Stomach smooth muscle (tissue), 2 donors: Measurements from ENCODE around the gene AZU1.

Experiments
- H3K27ac ChIP-seq: one replicate; pipeline ENCODE4 v1.7.0; 2013; ENCODE audit warnings: mild to moderate bottlenecking, low read length, inconsistent platforms
- H3K27me3 ChIP-seq, 2 donors: one replicate each; pipeline ENCODE4 v1.7.0; 2013; ENCODE audit warnings: low read length in 2 of 2; ENCODE audit not compliant: insufficient read depth in 2 of 2, control insufficient read depth in 1 of 2
- H3K36me3 ChIP-seq, 2 donors: one replicate each; pipeline ENCODE4 v1.7.0; 2013; ENCODE audit warnings: low read length in 2 of 2; ENCODE audit not compliant: control insufficient read depth in 2 of 2, insufficient read depth in 2 of 2
- H3K4me1 ChIP-seq: one replicate; pipeline ENCODE4 v1.7.0; 2013; ENCODE audit warnings: low read length; ENCODE audit not compliant: control insufficient read depth, insufficient read depth
- H3K4me3 ChIP-seq, 2 donors: one replicate each; pipeline ENCODE4 v1.7.0; 2013; ENCODE audit warnings: low read length in 2 of 2
- H3K9ac ChIP-seq, 2 donors: one replicate each; pipeline ENCODE4 v1.7.0; 2013; ENCODE audit warnings: low read length in 2 of 2, mild to moderate bottlenecking in 1 of 2
- H3K9me3 ChIP-seq, 2 donors: one replicate each; pipeline ENCODE4 v1.7.0; 2013; ENCODE audit warnings: low read length in 2 of 2; ENCODE audit not compliant: control insufficient read depth in 2 of 2
- donor health status: healthy.
- donor health status: Pancreatic carcinoma.

The AZU1 gene

DNA sequence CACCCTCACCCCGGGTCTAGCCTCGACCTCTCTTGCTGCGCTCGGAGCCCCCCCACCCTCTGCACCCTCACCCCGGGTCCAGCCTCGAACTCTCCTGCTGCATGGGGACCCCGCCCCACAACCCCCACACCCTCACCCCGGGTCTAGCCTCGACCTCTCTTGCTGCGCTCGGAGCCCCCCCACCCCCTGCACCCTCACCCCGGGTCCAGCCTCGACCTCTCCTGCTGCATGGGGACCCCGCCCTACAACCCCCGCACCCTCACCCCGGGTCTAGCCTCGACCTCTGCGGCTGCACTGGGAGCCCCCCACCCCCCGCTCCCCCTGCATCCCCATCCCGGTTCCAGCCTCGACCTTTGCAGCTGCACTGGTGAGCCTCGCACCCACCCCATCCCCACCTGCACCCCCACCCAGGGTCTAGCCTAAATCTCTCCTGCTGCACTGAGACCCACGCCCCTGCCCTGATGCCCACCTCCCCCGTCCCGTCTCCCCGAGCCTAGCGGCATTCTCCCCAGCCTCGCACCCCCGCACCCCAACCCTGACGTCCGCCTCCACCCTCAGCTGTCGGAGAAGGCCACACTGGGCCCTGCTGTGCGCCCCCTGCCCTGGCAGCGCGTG, 33.6 kb downstream of the AZU1 start:
- no peaks in the 10 kb centered on the region for H3K9me3 ChIP-seq
- no peaks in the 10 kb centered on the region for H3K36me3 ChIP-seq
- H3K4me3 ChIP-seq = no peak overlapping the region
- no peak overlapping the region for H3K9ac ChIP-seq
- H3K27ac ChIP-seq = no peak overlapping the region
- peaks cover 27% of the 10 kb centered on the region for H3K4me1 ChIP-seq
- H3K27me3 ChIP-seq = peaks cover 17 to 23% of the 10 kb centered on the region in 2 donors

DNA sequence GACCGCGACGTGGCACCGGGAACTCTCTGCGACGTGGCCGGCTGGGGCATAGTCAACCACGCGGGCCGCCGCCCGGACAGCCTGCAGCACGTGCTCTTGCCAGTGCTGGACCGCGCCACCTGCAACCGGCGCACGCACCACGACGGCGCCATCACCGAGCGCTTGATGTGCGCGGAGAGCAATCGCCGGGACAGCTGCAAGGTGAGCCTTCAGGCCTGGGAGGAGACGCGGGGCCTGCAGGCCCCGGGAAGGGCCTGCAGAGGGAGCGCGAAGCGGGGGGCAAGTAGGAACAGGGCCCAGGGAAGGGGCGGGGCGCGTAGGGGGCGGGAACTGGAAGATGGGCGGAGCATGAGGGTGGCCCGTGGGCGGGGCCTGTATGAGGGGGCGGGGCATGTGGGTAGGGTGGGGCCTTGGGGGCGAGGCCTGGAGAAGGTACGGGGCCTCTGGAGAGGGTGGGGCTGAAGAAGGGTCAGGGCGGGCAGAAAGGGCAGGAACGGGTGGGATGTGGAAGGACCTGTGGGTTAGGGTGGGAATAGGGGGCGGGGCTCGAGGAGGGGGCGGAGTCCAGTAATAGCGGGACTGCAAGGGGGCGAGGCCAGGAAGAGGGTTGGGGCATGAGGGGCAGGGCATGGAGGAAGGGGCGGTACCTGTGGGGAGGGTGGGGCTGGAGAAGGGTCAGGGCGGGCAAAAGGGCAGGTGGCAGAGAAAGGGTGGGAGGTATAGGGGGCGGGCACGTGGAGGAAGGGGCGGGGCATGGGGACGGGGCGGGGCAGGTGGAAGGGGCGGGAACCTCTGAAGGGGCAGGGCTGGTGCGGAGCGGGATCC, 34.3 kb downstream of the AZU1 start:
- Histone ChIP-seq H3K27ac (no peak overlapping the region), H3K4me3 (no peak overlapping the region), H3K27me3 (peaks cover 17 to 23% of the 10 kb centered on the region in 2 donors), H3K36me3 (no peaks in the 10 kb centered on the region), H3K9ac (no peak overlapping the region), H3K9me3 (no peaks in the 10 kb centered on the region), H3K4me1 (peaks cover 27% of the 10 kb centered on the region)

DNA sequence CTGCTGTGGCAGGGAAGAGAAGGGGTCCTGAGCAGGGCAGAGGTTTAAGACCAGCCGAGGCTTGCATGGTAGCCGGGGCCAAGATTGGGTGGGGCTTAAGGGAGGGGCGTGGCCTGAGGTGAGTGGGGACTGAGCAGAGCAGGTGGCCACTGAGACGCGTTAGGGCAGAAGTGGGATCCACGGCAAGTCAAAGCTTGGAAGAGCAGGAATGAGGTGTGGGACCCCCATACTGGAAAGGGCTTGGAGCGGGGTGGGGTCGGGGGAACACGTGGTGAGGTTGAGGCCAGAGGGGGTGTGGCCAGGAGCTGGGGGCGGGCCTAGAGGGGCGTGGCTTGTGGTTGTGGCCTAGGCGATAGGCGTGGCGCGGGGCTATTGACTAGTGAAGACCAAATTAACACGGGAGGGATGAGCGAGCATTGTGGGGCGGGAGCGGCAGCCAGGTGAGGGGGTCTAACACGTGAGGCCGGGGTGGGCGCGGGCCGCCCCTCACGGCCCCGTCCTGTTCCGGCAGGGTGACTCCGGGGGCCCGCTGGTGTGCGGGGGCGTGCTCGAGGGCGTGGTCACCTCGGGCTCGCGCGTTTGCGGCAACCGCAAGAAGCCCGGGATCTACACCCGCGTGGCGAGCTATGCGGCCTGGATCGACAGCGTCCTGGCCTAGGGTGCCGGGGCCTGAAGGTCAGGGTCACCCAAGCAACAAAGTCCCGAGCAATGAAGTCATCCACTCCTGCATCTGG, 35.1 kb downstream of the AZU1 start:
- peak overlapping the region in 1 of 2 donors; percentile 3 for H3K4me3 ChIP-seq
- peaks cover 28% of the 10 kb centered on the region for H3K4me1 ChIP-seq
- no peaks in the 10 kb centered on the region for H3K9me3 ChIP-seq
- peaks cover 17 to 23% of the 10 kb centered on the region in 2 donors for H3K27me3 ChIP-seq
- H3K9ac ChIP-seq = no peak overlapping the region
- H3K27ac ChIP-seq = no peak overlapping the region
- H3K36me3 ChIP-seq = peaks cover 3 to 4% of the 10 kb centered on the region in 2 donors

DNA sequence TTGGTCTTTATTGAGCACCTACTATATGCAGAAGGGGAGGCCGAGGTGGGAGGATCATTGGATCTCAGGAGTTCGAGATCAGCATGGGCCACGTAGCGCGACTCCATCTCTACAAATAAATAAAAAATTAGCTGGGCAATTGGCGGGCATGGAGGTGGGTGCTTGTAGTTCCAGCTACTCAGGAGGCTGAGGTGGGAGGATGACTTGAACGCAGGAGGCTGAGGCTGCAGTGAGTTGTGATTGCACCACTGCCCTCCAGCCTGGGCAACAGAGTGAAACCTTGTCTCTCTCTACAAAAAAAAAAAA, 35.6 kb downstream of the AZU1 start:
- peaks cover 32% of the 10 kb centered on the region for H3K4me1 ChIP-seq
- H3K27me3 ChIP-seq = peaks cover 15 to 23% of the 10 kb centered on the region in 2 donors
- no peak overlapping the region for H3K9ac ChIP-seq
- no peak overlapping the region for H3K4me3 ChIP-seq
- H3K36me3 ChIP-seq = peaks cover 3 to 4% of the 10 kb centered on the region in 2 donors
- H3K9me3 ChIP-seq = no peaks in the 10 kb centered on the region
- no peak overlapping the region for H3K27ac ChIP-seq

DNA sequence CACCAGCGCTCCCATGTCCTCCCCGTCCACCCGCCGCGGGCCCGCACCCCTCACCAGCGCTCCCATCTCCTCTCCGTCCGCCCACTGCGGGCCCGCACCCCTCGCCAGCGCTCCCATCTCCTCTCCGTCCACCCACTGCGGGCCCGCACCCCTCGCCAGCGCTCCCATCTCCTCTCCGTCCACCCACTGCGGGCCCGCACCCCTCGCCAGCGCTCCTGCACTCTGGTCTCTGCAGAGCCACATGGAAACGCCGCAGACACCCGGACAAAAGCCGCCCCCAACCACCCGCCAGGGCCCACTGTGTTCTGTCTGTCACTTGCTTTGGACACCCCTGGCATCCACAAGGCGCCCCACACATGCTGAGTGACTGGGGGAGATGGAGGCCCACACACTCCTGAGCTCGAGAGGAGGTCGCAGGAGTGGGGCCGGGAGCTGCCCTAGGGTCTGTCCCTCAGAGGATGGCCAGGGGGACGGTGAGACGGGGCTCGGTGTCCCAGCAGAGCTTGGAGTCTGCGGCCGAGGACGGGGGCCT, 39.2 kb downstream of the AZU1 start:
- H3K9me3 ChIP-seq = no peaks in the 10 kb centered on the region
- peaks cover 33% of the 10 kb centered on the region for H3K4me1 ChIP-seq
- H3K27me3 ChIP-seq = peaks cover 0 to 4% of the 10 kb centered on the region in 2 donors
- H3K4me3 ChIP-seq = no peak overlapping the region
- H3K27ac ChIP-seq = no peak overlapping the region
- H3K36me3 ChIP-seq = peaks cover 3 to 7% of the 10 kb centered on the region in 2 donors
- H3K9ac ChIP-seq = no peak overlapping the region

DNA sequence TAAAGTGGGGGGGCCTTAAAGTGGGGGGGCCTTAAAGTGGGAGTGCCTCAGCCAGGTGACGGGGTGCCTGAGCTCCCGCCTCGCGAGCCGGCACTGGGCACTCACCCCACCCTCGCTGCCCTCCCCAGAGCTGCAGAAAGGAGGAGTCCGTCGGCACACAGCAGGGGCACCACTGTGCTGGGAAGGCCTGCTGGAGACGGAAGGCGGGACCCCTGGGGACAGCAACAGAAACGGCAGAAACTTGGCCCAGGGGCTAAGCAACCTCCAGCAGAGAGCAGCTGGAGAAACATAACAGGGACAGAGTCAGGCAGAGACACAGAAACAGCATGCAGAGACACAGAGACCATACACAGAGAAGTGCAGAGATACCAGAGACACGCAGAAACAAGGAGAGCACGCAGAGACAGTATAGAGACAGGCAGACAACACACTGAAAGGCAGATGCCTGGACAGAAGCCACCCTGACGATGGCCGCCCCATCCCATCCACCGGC, 39.7 kb downstream of the AZU1 start:
- peaks cover 39% of the 10 kb centered on the region for H3K4me1 ChIP-seq

DNA sequence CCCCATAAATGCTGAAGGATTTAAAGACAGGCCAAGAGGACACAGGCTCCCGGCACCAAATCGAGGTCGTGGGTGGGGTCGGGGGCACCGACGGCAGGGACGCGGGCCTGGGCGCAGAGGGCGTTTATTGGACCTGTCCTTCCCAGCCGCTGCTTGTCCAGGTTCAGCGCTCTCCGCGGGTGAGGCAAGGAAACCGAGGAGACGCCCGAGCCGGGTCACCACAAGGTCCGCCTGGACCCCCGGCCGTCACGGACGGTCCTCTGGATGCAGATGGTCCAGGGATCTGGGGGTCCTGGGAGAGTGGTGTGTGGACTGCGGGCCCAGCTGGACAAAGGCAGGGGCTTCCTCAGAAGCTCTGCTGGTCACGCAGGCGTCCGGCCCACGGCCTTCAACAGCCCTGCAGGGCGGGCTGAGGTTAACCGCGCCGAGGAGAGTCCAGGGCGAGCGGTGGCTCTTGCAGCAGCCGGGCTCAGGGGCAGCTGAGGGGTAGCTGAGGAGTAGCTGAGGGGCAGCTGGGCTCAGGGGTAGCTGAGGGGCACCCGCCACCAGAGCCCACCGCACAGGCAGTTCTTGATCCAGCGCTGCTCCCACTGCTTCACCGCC, 40.3 kb downstream of the AZU1 start:
- H3K27ac ChIP-seq = no peak overlapping the region
- H3K9me3 ChIP-seq = no peaks in the 10 kb centered on the region
- peaks cover 39% of the 10 kb centered on the region for H3K4me1 ChIP-seq
- peaks cover 3 to 7% of the 10 kb centered on the region in 2 donors for H3K36me3 ChIP-seq
- H3K9ac ChIP-seq = no peak overlapping the region
- no peak overlapping the region for H3K4me3 ChIP-seq
- peaks cover 0 to under 1% of the 10 kb centered on the region in 2 donors for H3K27me3 ChIP-seq

More for the DNA sequence above, 39.7 kb downstream of the AZU1 start:
- Histone ChIP-seq H3K4me3 (no peak overlapping the region), H3K36me3 (peaks cover 3 to 7% of the 10 kb centered on the region in 2 donors), H3K27ac (no peak overlapping the region), H3K9ac (no peak overlapping the region), H3K9me3 (no peaks in the 10 kb centered on the region), H3K27me3 (peaks cover 0 to 4% of the 10 kb centered on the region in 2 donors)

DNA sequence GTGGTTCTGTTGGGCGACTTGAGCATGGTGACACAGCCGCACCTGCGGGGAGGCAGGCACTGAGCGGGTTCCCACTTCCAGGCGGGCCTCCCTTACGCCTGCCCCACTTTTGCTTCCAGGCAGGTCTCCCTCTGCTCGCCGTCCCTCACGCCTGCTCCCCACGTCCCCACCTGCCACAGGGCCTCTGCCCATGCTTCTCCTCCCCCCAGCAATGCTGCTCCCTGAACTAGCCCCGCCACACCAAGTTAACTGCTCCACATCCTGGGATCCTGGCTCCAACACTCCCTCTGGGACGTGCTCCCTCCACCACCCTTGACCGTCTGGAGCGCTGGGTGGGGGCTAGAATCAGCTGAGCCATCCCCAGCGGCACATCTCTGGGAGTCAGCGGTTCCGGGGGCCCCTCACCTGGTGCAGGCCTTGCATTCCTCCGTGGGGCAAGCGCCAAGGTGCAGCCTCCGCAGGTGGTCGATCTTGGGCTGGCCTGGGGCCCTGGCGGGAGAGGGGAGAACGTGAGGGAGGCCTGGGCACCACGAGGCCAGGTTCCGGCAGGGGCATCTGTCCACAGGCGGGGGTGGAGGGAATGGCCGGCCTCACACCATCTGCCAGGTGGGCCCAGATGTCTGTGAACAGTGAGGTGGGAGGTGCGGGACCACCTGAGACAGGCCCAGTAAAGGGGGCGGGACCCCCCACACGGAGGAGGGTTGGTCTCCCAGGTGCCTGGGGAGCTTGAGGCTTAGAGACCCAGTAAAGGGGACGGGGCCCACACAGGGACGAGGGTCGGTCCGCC, 41.0 kb downstream of the AZU1 start:
- Histone ChIP-seq H3K27ac (peak overlapping the region; percentile 37), H3K36me3 (peaks cover 3 to 7% of the 10 kb centered on the region in 2 donors), H3K9ac (no peak overlapping the region), H3K4me1 (peaks cover 38% of the 10 kb centered on the region), H3K27me3 (no peaks in the 10 kb centered on the region), H3K9me3 (no peaks in the 10 kb centered on the region), H3K4me3 (no peak overlapping the region)

DNA sequence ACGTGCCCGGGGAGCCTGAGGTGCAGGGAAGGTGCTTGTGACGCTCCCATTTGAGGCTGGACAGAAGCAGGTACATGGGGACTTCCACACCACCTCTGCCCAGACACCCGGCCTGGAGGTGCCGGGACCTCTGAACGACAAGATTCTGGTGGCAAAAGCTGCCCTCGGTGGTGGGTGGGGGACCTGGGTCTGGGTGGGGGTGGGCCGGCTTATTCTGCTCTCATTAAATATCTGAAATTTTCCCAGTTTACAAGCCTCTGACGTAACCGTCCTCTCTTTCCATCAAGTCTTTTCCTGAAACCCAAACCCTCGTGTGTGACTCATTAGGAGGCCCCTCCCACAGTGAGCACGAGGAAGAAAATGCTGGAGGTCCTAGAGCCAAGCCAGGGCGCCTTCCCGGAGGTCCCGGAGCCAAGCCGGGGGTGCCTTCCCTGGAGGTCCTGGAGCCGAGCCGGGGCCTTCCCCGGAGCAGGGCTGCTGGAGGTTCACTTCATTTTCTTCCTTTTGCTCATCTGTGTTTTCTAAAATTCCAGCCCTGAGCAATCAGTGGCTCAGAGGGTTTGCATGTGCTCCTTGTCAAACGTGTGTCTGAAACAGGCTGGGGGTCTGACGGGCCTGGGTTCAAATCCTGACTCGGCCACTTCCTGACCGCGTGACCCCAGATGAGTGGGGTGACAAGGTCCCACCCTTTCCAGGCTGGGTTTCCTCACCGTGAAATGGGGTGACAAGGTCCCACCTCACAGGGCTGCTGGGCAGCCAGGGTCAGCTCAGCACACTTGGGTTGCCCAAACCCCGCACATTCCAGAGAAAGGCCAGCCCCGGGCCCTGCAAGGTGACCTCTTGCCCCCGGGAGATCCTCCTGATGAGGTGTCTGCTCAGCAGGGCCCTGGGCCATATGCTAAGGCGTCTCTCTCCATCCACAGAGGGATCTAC, 41.9 kb downstream of the AZU1 start:
- Histone ChIP-seq H3K36me3 (peaks cover 3 to 11% of the 10 kb centered on the region in 2 donors), H3K4me3 (no peak overlapping the region), H3K27me3 (no peaks in the 10 kb centered on the region), H3K9me3 (no peaks in the 10 kb centered on the region), H3K27ac (peak overlapping the region; percentile 74), H3K4me1 (peaks cover 31% of the 10 kb centered on the region), H3K9ac (no peak overlapping the region)
